Measurements from ENCODE around the gene IL17RA. TPM values are rescaled to one million over a fixed set of nuclear protein-coding genes. Genes with fewer than 3 reads are reported as not detected.

Gene IL17RA
- polyA plus RNA-seq, 1 donor from 2014 or later, result 0.52 TPM

- H3K9me2 ChIP-seq (ENCODE audit: insufficient read depth, low read length), result no peaks in the 10 kb centered on the region
- peaks cover 46% of the 10 kb centered on the region for H3K27me3 ChIP-seq (ENCODE audit: insufficient read depth, low read depth, low read length)
- H3K36me3 ChIP-seq (ENCODE audit: insufficient read depth, low read length), result no peaks in the 10 kb centered on the region
- H3K27ac ChIP-seq (ENCODE audit: low read length), result no peak overlapping the region
- no peaks in the 10 kb centered on the region for H3K9me3 ChIP-seq (ENCODE audit: low read length)
- H4K20me1 ChIP-seq (ENCODE audit: insufficient read depth), result no peaks in the 10 kb centered on the region
- no peak overlapping the region for H2AFZ ChIP-seq (ENCODE audit: low read depth, low read length)
- H3K4me2 ChIP-seq (ENCODE audit: low read length), result no peak overlapping the region
- H3K4me3 ChIP-seq (ENCODE audit: low read length), result no peak overlapping the region
- H3K9ac ChIP-seq (ENCODE audit: low read length), result no peak overlapping the region
- H3K79me2 ChIP-seq (replicated peaks; ENCODE audit: insufficient read depth, low read length), result no peaks in the 10 kb centered on the region
- no peak for TF ChIP-seq REST (IDR thresholded peaks at IDR 0.05; ENCODE audit: borderline replicate concordance)
- no peak for TF ChIP-seq EP300 (conservative IDR thresholded peaks at IDR 0.05; ENCODE audit: poor library complexity, severe bottlenecking)
- no peak for TF ChIP-seq POLR2AphosphoS5 (IDR thresholded peaks at IDR 0.05)
- TF ChIP-seq EZH2 (IDR thresholded peaks at IDR 0.05; ENCODE audit: borderline replicate concordance, insufficient read depth, low read length, poor library complexity, severe bottlenecking), result no peak
- no peak for TF ChIP-seq CTCF (IDR thresholded peaks at IDR 0.05; ENCODE audit: poor library complexity, severe bottlenecking)
- TF ChIP-seq RAD21 (conservative IDR thresholded peaks at IDR 0.05), result no peak
- H3F3A ChIP-seq (ENCODE audit: insufficient read depth, low read length, poor library complexity, severe bottlenecking), result no peaks in the 10 kb centered on the region
Measured at GRCh38 chr22:17083811-17084441, 874 bp upstream of the IL17RA start.

GRCh38 chr22:17085277-17086181 lies 729 bp downstream of the IL17RA start:
- Histone ChIP-seq H3K27ac (ENCODE audit: low read length) (no peak overlapping the region), H4K20me1 (ENCODE audit: insufficient read depth) (no peaks in the 10 kb centered on the region), H3K79me2 (replicated peaks; ENCODE audit: insufficient read depth, low read length) (no peaks in the 10 kb centered on the region), H3K9ac (ENCODE audit: low read length) (peak overlapping the region; percentile 3), H3K9me3 (ENCODE audit: low read length) (no peaks in the 10 kb centered on the region), H3F3A (ENCODE audit: insufficient read depth, low read length, poor library complexity, severe bottlenecking) (no peaks in the 10 kb centered on the region), H3K27me3 (ENCODE audit: insufficient read depth, low read depth, low read length) (peaks cover 46% of the 10 kb centered on the region), H3K9me2 (ENCODE audit: insufficient read depth, low read length) (no peaks in the 10 kb centered on the region), H3K4me3 (ENCODE audit: low read length) (peak overlapping the region; percentile 60), H3K4me2 (ENCODE audit: low read length) (no peak overlapping the region), H3K36me3 (ENCODE audit: insufficient read depth, low read length) (no peaks in the 10 kb centered on the region), H2AFZ (ENCODE audit: low read depth, low read length) (no peak overlapping the region)
- TF ChIP-seq EZH2 (IDR thresholded peaks at IDR 0.05; ENCODE audit: borderline replicate concordance, insufficient read depth, low read length, poor library complexity, severe bottlenecking) (peak; percentile 44), REST (IDR thresholded peaks at IDR 0.05; ENCODE audit: borderline replicate concordance) (no peak)
